ENCODE measurements around the gene ZNF275.

GRCh38 chrX:153340111-153340510 is 6.2 kb downstream of the ZNF275 start:
- TF ChIP-seq CTCF (IDR thresholded peaks at IDR 0.05; ENCODE audit: low read depth, low read length, poor library complexity, severe bottlenecking) = no peak
- no peak for TF ChIP-seq EZH2phosphoT487 (IDR thresholded peaks at IDR 0.05; ENCODE audit: borderline replicate concordance, low read length)
